ENCODE results near the gene CHP1. TPM values are rescaled to one million over a fixed set of nuclear protein-coding genes. Genes with fewer than 3 reads are reported as not detected.

CHP1 gene
- total RNA-seq, 1 experiment from 2014 or later = 76.5 TPM

- TF ChIP-seq, protein P1, sequence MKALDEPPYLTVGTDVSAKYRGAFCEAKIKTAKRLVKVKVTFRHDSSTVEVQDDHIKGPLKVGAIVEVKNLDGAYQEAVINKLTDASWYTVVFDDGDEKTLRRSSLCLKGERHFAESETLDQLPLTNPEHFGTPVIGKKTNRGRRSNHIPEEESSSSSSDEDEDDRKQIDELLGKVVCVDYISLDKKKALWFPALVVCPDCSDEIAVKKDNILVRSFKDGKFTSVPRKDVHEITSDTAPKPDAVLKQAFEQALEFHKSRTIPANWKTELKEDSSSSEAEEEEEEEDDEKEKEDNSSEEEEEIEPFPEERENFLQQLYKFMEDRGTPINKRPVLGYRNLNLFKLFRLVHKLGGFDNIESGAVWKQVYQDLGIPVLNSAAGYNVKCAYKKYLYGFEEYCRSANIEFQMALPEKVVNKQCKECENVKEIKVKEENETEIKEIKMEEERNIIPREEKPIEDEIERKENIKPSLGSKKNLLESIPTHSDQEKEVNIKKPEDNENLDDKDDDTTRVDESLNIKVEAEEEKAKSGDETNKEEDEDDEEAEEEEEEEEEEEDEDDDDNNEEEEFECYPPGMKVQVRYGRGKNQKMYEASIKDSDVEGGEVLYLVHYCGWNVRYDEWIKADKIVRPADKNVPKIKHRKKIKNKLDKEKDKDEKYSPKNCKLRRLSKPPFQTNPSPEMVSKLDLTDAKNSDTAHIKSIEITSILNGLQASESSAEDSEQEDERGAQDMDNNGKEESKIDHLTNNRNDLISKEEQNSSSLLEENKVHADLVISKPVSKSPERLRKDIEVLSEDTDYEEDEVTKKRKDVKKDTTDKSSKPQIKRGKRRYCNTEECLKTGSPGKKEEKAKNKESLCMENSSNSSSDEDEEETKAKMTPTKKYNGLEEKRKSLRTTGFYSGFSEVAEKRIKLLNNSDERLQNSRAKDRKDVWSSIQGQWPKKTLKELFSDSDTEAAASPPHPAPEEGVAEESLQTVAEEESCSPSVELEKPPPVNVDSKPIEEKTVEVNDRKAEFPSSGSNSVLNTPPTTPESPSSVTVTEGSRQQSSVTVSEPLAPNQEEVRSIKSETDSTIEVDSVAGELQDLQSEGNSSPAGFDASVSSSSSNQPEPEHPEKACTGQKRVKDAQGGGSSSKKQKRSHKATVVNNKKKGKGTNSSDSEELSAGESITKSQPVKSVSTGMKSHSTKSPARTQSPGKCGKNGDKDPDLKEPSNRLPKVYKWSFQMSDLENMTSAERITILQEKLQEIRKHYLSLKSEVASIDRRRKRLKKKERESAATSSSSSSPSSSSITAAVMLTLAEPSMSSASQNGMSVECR (CRISPR knock-in tag; IDR thresholded peaks at IDR 0.05; ENCODE audit: borderline replicate concordance) = no peak
- TF ChIP-seq ZNF396 (CRISPR knock-in tag; IDR thresholded peaks at IDR 0.05; ENCODE audit: borderline replicate concordance) (no peak), NFYB (CRISPR knock-in tag; conservative IDR thresholded peaks at IDR 0.05; ENCODE audit: low read depth) (no peak), JUN (CRISPR knock-in tag; IDR thresholded peaks at IDR 0.05) (no peak), NR2C2 (CRISPR knock-in tag; IDR thresholded peaks at IDR 0.05) (no peak), FOXP1 (CRISPR knock-in tag; IDR thresholded peaks at IDR 0.05; ENCODE audit: borderline replicate concordance) (no peak), MXD4 (CRISPR knock-in tag; IDR thresholded peaks at IDR 0.05; ENCODE audit: borderline replicate concordance) (no peak), CBFB (CRISPR knock-in tag; IDR thresholded peaks at IDR 0.05; ENCODE audit: low read depth) (no peak), GTF2I (CRISPR knock-in tag; conservative IDR thresholded peaks at IDR 0.05) (no peak), ZNF219 (CRISPR knock-in tag; IDR thresholded peaks at IDR 0.05; ENCODE audit: borderline replicate concordance) (no peak)
- TF ChIP-seq, protein P2, sequence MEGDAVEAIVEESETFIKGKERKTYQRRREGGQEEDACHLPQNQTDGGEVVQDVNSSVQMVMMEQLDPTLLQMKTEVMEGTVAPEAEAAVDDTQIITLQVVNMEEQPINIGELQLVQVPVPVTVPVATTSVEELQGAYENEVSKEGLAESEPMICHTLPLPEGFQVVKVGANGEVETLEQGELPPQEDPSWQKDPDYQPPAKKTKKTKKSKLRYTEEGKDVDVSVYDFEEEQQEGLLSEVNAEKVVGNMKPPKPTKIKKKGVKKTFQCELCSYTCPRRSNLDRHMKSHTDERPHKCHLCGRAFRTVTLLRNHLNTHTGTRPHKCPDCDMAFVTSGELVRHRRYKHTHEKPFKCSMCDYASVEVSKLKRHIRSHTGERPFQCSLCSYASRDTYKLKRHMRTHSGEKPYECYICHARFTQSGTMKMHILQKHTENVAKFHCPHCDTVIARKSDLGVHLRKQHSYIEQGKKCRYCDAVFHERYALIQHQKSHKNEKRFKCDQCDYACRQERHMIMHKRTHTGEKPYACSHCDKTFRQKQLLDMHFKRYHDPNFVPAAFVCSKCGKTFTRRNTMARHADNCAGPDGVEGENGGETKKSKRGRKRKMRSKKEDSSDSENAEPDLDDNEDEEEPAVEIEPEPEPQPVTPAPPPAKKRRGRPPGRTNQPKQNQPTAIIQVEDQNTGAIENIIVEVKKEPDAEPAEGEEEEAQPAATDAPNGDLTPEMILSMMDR (IDR thresholded peaks at IDR 0.05) = no peak
- TF ChIP-seq, protein P3, sequence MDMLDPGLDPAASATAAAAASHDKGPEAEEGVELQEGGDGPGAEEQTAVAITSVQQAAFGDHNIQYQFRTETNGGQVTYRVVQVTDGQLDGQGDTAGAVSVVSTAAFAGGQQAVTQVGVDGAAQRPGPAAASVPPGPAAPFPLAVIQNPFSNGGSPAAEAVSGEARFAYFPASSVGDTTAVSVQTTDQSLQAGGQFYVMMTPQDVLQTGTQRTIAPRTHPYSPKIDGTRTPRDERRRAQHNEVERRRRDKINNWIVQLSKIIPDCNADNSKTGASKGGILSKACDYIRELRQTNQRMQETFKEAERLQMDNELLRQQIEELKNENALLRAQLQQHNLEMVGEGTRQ (CRISPR knock-in tag; IDR thresholded peaks at IDR 0.05) = no peak
These were observed 25.5 kb downstream of the CHP1 start (continued) for GRCh38 chr15:41256577-41257038.

DNA sequence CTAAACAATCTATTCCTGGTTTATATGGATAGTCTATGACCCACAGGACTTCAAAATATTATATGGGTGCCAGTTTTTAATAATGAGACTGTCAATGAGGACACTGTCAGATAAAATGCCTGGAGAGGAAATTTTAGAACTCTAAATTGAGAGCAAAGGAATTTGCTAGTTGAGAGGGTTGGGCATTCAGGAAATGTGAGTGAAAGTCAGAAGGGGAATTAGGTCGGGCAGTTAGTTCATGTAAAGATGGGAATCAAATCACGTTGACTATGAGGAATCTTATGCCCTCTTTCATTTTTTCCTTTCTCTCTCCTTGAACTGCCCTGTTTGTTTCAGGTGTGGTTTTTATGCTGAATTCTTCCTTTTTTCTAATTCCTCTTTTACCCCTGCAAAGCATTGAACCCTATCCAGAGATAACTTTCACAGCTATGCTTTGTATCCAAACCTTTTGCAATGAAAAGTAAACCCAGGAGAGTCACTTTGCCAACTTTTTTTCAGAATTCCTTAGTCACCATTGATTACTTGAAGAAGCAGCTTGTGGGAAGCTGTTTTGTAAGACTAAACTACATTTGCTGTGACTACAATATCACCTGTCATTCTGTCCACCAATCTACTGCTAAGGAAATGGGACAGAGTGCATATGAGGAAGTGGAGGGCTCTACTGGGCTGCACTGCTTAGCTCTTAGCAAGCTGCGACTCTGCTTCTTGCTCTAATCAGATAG, 27.8 kb downstream of the CHP1 start:
- Mint-ChIP-seq H3K36me3 (peaks cover 20% of the 10 kb centered on the region), H3K4me1 (peaks cover 20% of the 10 kb centered on the region), H3K27me3 (ENCODE audit: low read depth) (no peaks in the 10 kb centered on the region), H3K9me3 (no peaks in the 10 kb centered on the region), H3K27ac (no peak overlapping the region), H3K4me3 (no peak overlapping the region)
- CTCF ChIA-PET = no interaction called here
- no peak for DNase-seq (ENCODE audit: low spot score)
- no peak for ATAC-seq
- POLR2A ChIA-PET = no interaction called here
- TF ChIP-seq ATF2 (CRISPR knock-in tag; IDR thresholded peaks at IDR 0.05; ENCODE audit: borderline replicate concordance, low read depth) = no peak
- no peak for TF ChIP-seq EMX1 (CRISPR knock-in tag; IDR thresholded peaks at IDR 0.05)
- TF ChIP-seq, protein P4, sequence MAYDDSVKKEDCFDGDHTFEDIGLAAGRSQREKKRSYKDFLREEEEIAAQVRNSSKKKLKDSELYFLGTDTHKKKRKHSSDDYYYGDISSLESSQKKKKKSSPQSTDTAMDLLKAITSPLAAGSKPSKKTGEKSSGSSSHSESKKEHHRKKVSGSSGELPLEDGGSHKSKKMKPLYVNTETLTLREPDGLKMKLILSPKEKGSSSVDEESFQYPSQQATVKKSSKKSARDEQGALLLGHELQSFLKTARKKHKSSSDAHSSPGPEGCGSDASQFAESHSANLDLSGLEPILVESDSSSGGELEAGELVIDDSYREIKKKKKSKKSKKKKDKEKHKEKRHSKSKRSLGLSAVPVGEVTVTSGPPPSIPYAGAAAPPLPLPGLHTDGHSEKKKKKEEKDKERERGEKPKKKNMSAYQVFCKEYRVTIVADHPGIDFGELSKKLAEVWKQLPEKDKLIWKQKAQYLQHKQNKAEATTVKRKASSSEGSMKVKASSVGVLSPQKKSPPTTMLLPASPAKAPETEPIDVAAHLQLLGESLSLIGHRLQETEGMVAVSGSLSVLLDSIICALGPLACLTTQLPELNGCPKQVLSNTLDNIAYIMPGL (CRISPR knock-in tag; IDR thresholded peaks at IDR 0.05) = no peak
- TF ChIP-seq ESRRA (CRISPR knock-in tag; IDR thresholded peaks at IDR 0.05; ENCODE audit: borderline replicate concordance) = no peak
- TF ChIP-seq, protein P5, sequence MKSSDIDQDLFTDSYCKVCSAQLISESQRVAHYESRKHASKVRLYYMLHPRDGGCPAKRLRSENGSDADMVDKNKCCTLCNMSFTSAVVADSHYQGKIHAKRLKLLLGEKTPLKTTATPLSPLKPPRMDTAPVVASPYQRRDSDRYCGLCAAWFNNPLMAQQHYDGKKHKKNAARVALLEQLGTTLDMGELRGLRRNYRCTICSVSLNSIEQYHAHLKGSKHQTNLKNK (CRISPR knock-in tag; IDR thresholded peaks at IDR 0.05) = no peak
- TF ChIP-seq ERG (CRISPR knock-in tag; IDR thresholded peaks at IDR 0.05) = no peak
- TF ChIP-seq ETV6 (CRISPR knock-in tag; IDR thresholded peaks at IDR 0.05) = no peak
- no peak for TF ChIP-seq GTF2I (CRISPR knock-in tag; conservative IDR thresholded peaks at IDR 0.05)
- TF ChIP-seq, protein P3 (CRISPR knock-in tag; IDR thresholded peaks at IDR 0.05) = no peak
- no peak for TF ChIP-seq ZNF138 (CRISPR knock-in tag; conservative IDR thresholded peaks at IDR 0.05)
- TF ChIP-seq TEAD4 (CRISPR knock-in tag; IDR thresholded peaks at IDR 0.05) = no peak
- TF ChIP-seq TCF7 (CRISPR knock-in tag; IDR thresholded peaks at IDR 0.05; ENCODE audit: low read depth) = no peak
